ENCODE results near the gene EEFSEC. TPM values are rescaled to one million over a fixed set of nuclear protein-coding genes. Genes with fewer than 3 reads are reported as not detected.

The EEFSEC gene
- total and polyA plus RNA-seq, 2 of the 8 experiments (the other 6 are each of a cell fraction or from before 2014, with no cell fraction given) = 13.1 to 19.8 TPM

DNA sequence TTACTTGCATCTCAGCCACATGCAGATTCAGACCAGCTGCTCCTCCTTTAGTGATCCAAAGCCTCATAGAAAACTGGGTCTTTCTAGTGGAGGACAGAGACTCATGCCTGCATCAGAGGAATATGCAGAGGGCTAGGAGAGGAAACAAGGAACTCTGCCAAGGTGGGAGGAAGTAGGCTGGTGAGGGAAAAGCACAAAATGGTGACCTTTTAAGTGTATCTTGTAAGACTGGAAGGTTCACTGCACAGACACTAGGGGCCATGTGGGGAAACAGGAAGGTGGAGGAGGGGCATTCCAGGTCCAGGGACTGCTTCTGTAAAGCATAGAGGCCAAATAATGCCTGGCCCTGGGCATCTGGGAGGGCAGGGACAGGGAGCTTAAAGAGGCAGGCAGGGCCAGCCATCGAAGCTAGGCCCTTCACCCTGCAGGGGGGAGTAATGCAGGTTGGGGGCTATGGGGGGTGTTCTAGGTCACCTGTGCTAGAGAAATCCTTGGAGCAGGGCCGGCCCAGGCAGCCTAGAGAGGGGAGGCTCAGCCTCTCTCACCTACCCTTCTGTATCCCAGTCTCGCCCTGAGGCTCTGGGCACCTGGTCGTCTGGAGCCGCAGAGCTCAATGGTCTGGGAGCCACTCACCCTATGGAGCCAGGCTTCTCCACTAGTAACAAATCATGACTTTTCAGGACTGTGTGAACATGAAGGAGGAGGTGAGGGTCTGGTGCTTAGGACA, 195.7 kb downstream of the EEFSEC start (continued):
- peak; percentile 60; the same call in 1 of the 2 replicates for TF ChIP-seq YY1 (IDR thresholded peaks at IDR 0.05; ENCODE audit: low read depth, low read length)
- no peak for TF ChIP-seq KDM5A (IDR thresholded peaks at IDR 0.05; ENCODE audit: low read length)
- no peak for TF ChIP-seq POLR2AphosphoS5 (IDR thresholded peaks at IDR 0.05; ENCODE audit: low read depth, low read length)
